ENCODE data around the gene TMEM225. TPM values are rescaled to one million over a fixed set of nuclear protein-coding genes. Genes with fewer than 3 reads are reported as not detected.

The TMEM225 gene, protein sequence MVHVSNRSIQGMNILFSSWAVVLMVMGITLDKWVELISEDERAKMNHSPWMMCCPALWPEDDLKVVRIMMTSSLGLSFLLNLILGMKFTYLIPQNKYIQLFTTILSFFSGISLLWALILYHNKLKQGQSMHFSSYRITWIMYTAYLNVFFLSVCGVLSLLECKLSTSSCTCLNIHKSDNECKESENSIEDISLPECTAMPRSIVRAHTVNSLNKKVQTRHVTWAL
- not detected in 2 replicates for total RNA-seq (2011; cell fraction: chromatin; rRNA removed; ENCODE audit: low replicate concordance)
- total RNA-seq (2011; cell fraction: nucleolus; rRNA removed): not detected in 2 replicates
- not detected in 2 replicates for total RNA-seq (2011; cell fraction: nucleoplasm; rRNA removed)
- total RNA-seq (2014; rRNA removed): not detected in 2 replicates
- total RNA-seq (2014; rRNA removed; fragmentation: Illumina TruSeq; extraction: Trizol): not detected in 2 replicates
- total RNA-seq (2015; rRNA removed; fragmentation: Illumina TruSeq; extraction: Trizol): not detected in 2 replicates
- total RNA-seq (2021): not detected in 2 replicates
- not detected in 2 replicates for polyA plus RNA-seq (2011; rRNA removed)
- not detected in 2 replicates for polyA plus RNA-seq (2011; cell fraction: cytosol; rRNA removed)
- polyA plus RNA-seq (2011; cell fraction: nucleus; rRNA removed): not detected in 2 replicates
- polyA plus RNA-seq (2012): not detected in 2 replicates
- not detected in 2 replicates for polyA plus RNA-seq (2014; fragmentation: Illumina TruSeq; extraction: Trizol)
- polyA plus RNA-seq (2014; fragmentation: Nextera tagmentation; extraction: Ambion mirVana): not detected
- polyA plus RNA-seq (2014; rRNA removed): not detected in 2 replicates
- not detected in 2 replicates for polyA minus RNA-seq (2011; rRNA and poly(A)+ RNA removed)
- not detected in 2 replicates for polyA minus RNA-seq (2011; cell fraction: cytosol; rRNA and poly(A)+ RNA removed)
- polyA minus RNA-seq (2011; cell fraction: nucleus; rRNA and poly(A)+ RNA removed): not detected in 2 replicates
- not detected for Bru-seq, nascent RNA
- not detected for BruChase-seq, experiment 1, labeled RNA remaining after a 2-hour chase
- BruChase-seq, experiment 2, labeled RNA remaining after a 6-hour chase: not detected
- long read RNA-seq, experiment 1: 0 reads
- long read RNA-seq, experiment 2: 0 reads
- long read RNA-seq, experiment 3: 0 reads

DNA sequence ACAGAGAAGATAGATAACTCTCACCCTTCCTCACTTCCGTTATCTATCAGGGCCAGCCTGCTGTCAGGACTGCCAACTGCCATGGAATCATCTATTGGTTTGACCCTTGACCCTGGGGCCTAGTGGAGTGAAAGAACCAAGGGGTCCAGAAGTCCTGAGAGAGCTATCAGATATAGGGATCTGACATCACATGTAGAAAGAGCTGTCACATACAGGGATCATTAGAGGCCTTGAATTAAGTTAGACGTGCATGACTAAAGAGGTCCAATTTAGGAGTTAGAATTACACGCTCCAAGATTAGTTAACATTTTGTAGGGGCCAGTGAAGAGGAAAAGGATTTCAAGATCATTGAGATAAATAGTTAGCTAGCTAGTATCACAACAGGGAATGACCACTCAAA, at the start of gene TMEM225:
Gene TMEM225 (minus strand): TSS at position 101 of the 400 bp plus-strand sequence. CDS start 245 bp downstream, outside the sequence.
- Histone ChIP-seq H3K9ac (ENCODE audit: insufficient read depth in 1 of 2, low read depth in 2 of 2, low read length in 2 of 2) (no peak within 1 kb of the TSS), H3K27ac (ENCODE audit: extremely low read depth, low read depth, low read length) (no peak within 1 kb of the TSS), H3K27me3 (ENCODE audit: control insufficient read depth in 2 of 2, insufficient read depth in 2 of 2, low read length in 2 of 2) (no peaks in the 10 kb centered on the region), H3K4me1 (replicated peaks in 1 of 2; ENCODE audit: control insufficient read depth in 2 of 2, insufficient read depth in 2 of 2, low read length in 2 of 2) (no peaks in the 10 kb centered on the region), H3K9me1 (ENCODE audit: control insufficient read depth, insufficient read depth, low read length) (no peaks in the 10 kb centered on the region), H3K79me2 (ENCODE audit: control insufficient read depth, insufficient read depth, low read length) (no peaks in the 10 kb centered on the region), H3K4me2 (ENCODE audit: insufficient read depth, low read length) (no peak within 1 kb of the TSS), H3K4me3 (no peak within 1 kb of the TSS), H4K20me1 (replicated peaks; ENCODE audit: control insufficient read depth, insufficient read depth, low read length) (no peaks in the 10 kb centered on the region), H3K9me3 (replicated peaks; ENCODE audit: control insufficient read depth, insufficient read depth, low read depth, low read length) (no peaks in the 10 kb centered on the region), H3K36me3 (ENCODE audit: control insufficient read depth, insufficient read depth, low read length) (no peaks in the 10 kb centered on the region), H2AFZ (ENCODE audit: low read depth, low read length) (no peak within 1 kb of the TSS)
- ChIA-PET CTCF (ENCODE audit: low intra/inter-chr PET ratio) (interaction anchor here (0.6 kb wide), 1 partner anchor 8 kb away, joined by 3 read pairs; no protein-coding TSS in a partner anchor), POLR2A (no interaction called here)
- peak; percentile 23; the same call in 1 of the 2 replicates for TF ChIP-seq CBFA2T3 (IDR thresholded peaks at IDR 0.05)
- no peak for TF ChIP-seq L3MBTL2 (IDR thresholded peaks at IDR 0.05)
- DNase-seq (ENCODE audit: extremely low read depth in 1 of 4, low spot score in 3 of 4): peak in 1 of 4 experiments; percentile 2
- FAIRE-seq: no peak
- in situ Hi-C loops (cut with MboI): no loop called here
- intact Hi-C loops (cut with micrococcal nuclease): no loop called here
- no peak for ATAC-seq
- no TSS peak for BruUV-seq (replicated peaks)
- WGBS (ENCODE audit: insufficient coverage, low coverage, missing lambda C conversion rate): 0% methylated on average over 3 of the region's 3 CpGs
